Measurements from ENCODE around the gene EHD4. TPM values are rescaled to one million over a fixed set of nuclear protein-coding genes. Genes with fewer than 3 reads are reported as not detected.

Gene EHD4
- total RNA-seq, 2 donors from 2014 or later = 13.8 to 16.9 TPM

- no peaks in the 10 kb centered on the region for H3K27me3 ChIP-seq
- DNase-seq (peak in 3 of 4 donors; percentile 54 to 71 (median 55)), ATAC-seq (no peak)
- H3K36me3 ChIP-seq (replicated peaks in 1 of 2; ENCODE audit: insufficient read depth in 1 of 2, low read depth in 2 of 2) = no peaks in the 10 kb centered on the region
- intact Hi-C loops (cut with DNase I) = no loop called here
- no peak for TF ChIP-seq POLR2A (IDR thresholded peaks at IDR 0.05)
- TF ChIP-seq, protein P1, sequence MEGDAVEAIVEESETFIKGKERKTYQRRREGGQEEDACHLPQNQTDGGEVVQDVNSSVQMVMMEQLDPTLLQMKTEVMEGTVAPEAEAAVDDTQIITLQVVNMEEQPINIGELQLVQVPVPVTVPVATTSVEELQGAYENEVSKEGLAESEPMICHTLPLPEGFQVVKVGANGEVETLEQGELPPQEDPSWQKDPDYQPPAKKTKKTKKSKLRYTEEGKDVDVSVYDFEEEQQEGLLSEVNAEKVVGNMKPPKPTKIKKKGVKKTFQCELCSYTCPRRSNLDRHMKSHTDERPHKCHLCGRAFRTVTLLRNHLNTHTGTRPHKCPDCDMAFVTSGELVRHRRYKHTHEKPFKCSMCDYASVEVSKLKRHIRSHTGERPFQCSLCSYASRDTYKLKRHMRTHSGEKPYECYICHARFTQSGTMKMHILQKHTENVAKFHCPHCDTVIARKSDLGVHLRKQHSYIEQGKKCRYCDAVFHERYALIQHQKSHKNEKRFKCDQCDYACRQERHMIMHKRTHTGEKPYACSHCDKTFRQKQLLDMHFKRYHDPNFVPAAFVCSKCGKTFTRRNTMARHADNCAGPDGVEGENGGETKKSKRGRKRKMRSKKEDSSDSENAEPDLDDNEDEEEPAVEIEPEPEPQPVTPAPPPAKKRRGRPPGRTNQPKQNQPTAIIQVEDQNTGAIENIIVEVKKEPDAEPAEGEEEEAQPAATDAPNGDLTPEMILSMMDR (IDR thresholded peaks at IDR 0.05) = no peak
- H3K27ac ChIP-seq = no peak overlapping the region
- no peak overlapping the region for H3K4me3 ChIP-seq
- no peaks in the 10 kb centered on the region for H3K4me1 ChIP-seq
- H3K9me3 ChIP-seq = no peaks in the 10 kb centered on the region
- 64% methylated on average over 17 of the region's 19 CpGs; no CpG with 5 or more reads in 1 of the 2 donors for WGBS, 2 donors
These were observed 109.7 kb downstream of the EHD4 start for GRCh38 chr15:41862515-41863116.

- no peak for ATAC-seq
- 90 to 93% methylated on average over 10 to 18 of the region's 18 CpGs for WGBS, 2 donors
- no peaks in the 10 kb centered on the region for H3K9me3 ChIP-seq
- H3K4me3 ChIP-seq = no peak overlapping the region
- no peaks in the 10 kb centered on the region for H3K4me1 ChIP-seq
- intact Hi-C loops (cut with DNase I) = no loop called here
- TF ChIP-seq, protein P1 (IDR thresholded peaks at IDR 0.05) = no peak
- TF ChIP-seq POLR2A (IDR thresholded peaks at IDR 0.05) = no peak
- no peak overlapping the region for H3K27ac ChIP-seq
- no peak for DNase-seq
- no peaks in the 10 kb centered on the region for H3K36me3 ChIP-seq (replicated peaks in 1 of 2; ENCODE audit: insufficient read depth in 1 of 2, low read depth in 2 of 2)
- no peaks in the 10 kb centered on the region for H3K27me3 ChIP-seq
These were observed 110.5 kb downstream of the EHD4 start for GRCh38 chr15:41861736-41862356.

- Histone ChIP-seq H3K4me1 (no peaks in the 10 kb centered on the region), H3K27me3 (no peaks in the 10 kb centered on the region), H3K4me3 (no peak overlapping the region), H3K27ac (no peak overlapping the region), H3K36me3 (replicated peaks in 1 of 2; ENCODE audit: insufficient read depth in 1 of 2, low read depth in 2 of 2) (no peaks in the 10 kb centered on the region), H3K9me3 (no peaks in the 10 kb centered on the region)
- 70 to 74% methylated on average over 7 to 15 of the region's 15 CpGs for WGBS, 2 donors
- DNase-seq (no peak), ATAC-seq (no peak)
- TF ChIP-seq, protein P1 (IDR thresholded peaks at IDR 0.05) = no peak
- no peak for TF ChIP-seq POLR2A (IDR thresholded peaks at IDR 0.05)
- intact Hi-C loops (cut with DNase I) = no loop called here
These were observed 112.1 kb downstream of the EHD4 start for GRCh38 chr15:41860049-41860828.

GRCh38 chr15:41858756-41859155 lies 113.6 kb downstream of the EHD4 start:
- Histone ChIP-seq H3K9me3 (no peaks in the 10 kb centered on the region), H3K27me3 (no peaks in the 10 kb centered on the region), H3K4me3 (no peak overlapping the region), H3K27ac (no peak overlapping the region), H3K36me3 (replicated peaks in 1 of 2; ENCODE audit: insufficient read depth in 1 of 2, low read depth in 2 of 2) (no peaks in the 10 kb centered on the region), H3K4me1 (no peaks in the 10 kb centered on the region)
- DNase-seq = no peak
- TF ChIP-seq, protein P1 (IDR thresholded peaks at IDR 0.05) = no peak
- WGBS, 2 donors = 80 to 89% methylated on average over 15 of the region's 15 CpGs
- intact Hi-C loops (cut with DNase I) = no loop called here
- no peak for ATAC-seq

Measured in body of pancreas (tissue), 4 donors.